ENCODE measurements around the gene PLEKHA6.

Gene PLEKHA6

GRCh38 chr1:204326771-204327300 is 32.9 kb downstream of the PLEKHA6 start:
- TF ChIP-seq ZNF274 (IDR thresholded peaks at IDR 0.05; ENCODE audit: low read depth, low read length): no peak

GRCh38 chr1:204325944-204326343 is 33.8 kb downstream of the PLEKHA6 start:
- no peak for TF ChIP-seq ZNF274 (IDR thresholded peaks at IDR 0.05; ENCODE audit: low read depth, low read length)
- no peak overlapping the region for H3K4me3 ChIP-seq (ENCODE audit: low read length)

More at GRCh38 chr1:204326771-204327300, 32.9 kb downstream of the PLEKHA6 start:
- H3K4me3 ChIP-seq (ENCODE audit: low read length): no peak overlapping the region

GRCh38 chr1:204323887-204324286 is 35.8 kb downstream of the PLEKHA6 start:
- no peak for TF ChIP-seq ZNF274 (IDR thresholded peaks at IDR 0.05; ENCODE audit: low read depth, low read length)
- no peak overlapping the region for H3K4me3 ChIP-seq (ENCODE audit: low read length)

- H3K4me3 ChIP-seq (ENCODE audit: low read length): no peak overlapping the region
- no peak for TF ChIP-seq ZNF274 (IDR thresholded peaks at IDR 0.05; ENCODE audit: low read depth, low read length)
Measured at GRCh38 chr1:204322339-204322868, 37.3 kb downstream of the PLEKHA6 start.

- no peak overlapping the region for H3K4me3 ChIP-seq (ENCODE audit: low read length)
Measured at GRCh38 chr1:204321665-204322064, 38.1 kb downstream of the PLEKHA6 start.

GRCh38 chr1:204321051-204321450 is 38.7 kb downstream of the PLEKHA6 start:
- TF ChIP-seq ZNF274 (IDR thresholded peaks at IDR 0.05; ENCODE audit: low read depth, low read length): no peak
- H3K4me3 ChIP-seq (ENCODE audit: low read length): no peak overlapping the region

More at GRCh38 chr1:204321665-204322064, 38.1 kb downstream of the PLEKHA6 start:
- no peak for TF ChIP-seq ZNF274 (IDR thresholded peaks at IDR 0.05; ENCODE audit: low read depth, low read length)

- H3K4me3 ChIP-seq (ENCODE audit: low read length): no peak overlapping the region
- no peak for TF ChIP-seq ZNF274 (IDR thresholded peaks at IDR 0.05; ENCODE audit: low read depth, low read length)
Measured at GRCh38 chr1:204320382-204320804, 39.3 kb downstream of the PLEKHA6 start.

- no peak overlapping the region for H3K4me3 ChIP-seq (ENCODE audit: low read length)
- TF ChIP-seq ZNF274 (IDR thresholded peaks at IDR 0.05; ENCODE audit: low read depth, low read length): no peak
Measured at GRCh38 chr1:204319462-204319861, 40.3 kb downstream of the PLEKHA6 start.

GRCh38 chr1:204319027-204319426 is 40.7 kb downstream of the PLEKHA6 start:
- TF ChIP-seq ZNF274 (IDR thresholded peaks at IDR 0.05; ENCODE audit: low read depth, low read length): no peak
- no peak overlapping the region for H3K4me3 ChIP-seq (ENCODE audit: low read length)

GRCh38 chr1:204318324-204318723 is 41.4 kb downstream of the PLEKHA6 start:
- no peak overlapping the region for H3K4me3 ChIP-seq (ENCODE audit: low read length)
- no peak for TF ChIP-seq ZNF274 (IDR thresholded peaks at IDR 0.05; ENCODE audit: low read depth, low read length)

GRCh38 chr1:204317170-204317569 is 42.6 kb downstream of the PLEKHA6 start:
- H3K4me3 ChIP-seq (ENCODE audit: low read length): no peak overlapping the region
- no peak for TF ChIP-seq ZNF274 (IDR thresholded peaks at IDR 0.05; ENCODE audit: low read depth, low read length)

- no peak for TF ChIP-seq ZNF274 (IDR thresholded peaks at IDR 0.05; ENCODE audit: low read depth, low read length)
- H3K4me3 ChIP-seq (ENCODE audit: low read length): no peak overlapping the region
Measured at GRCh38 chr1:204316164-204316563, 43.6 kb downstream of the PLEKHA6 start.

- TF ChIP-seq ZNF274 (IDR thresholded peaks at IDR 0.05; ENCODE audit: low read depth, low read length): no peak
- no peak overlapping the region for H3K4me3 ChIP-seq (ENCODE audit: low read length)
Measured at GRCh38 chr1:204314893-204315658, 44.7 kb downstream of the PLEKHA6 start.

GRCh38 chr1:204314171-204314892 is 45.4 kb downstream of the PLEKHA6 start:
- no peak for TF ChIP-seq ZNF274 (IDR thresholded peaks at IDR 0.05; ENCODE audit: low read depth, low read length)
- no peak overlapping the region for H3K4me3 ChIP-seq (ENCODE audit: low read length)
